HG03432 (cell line): ENCODE data around the gene ARHGEF1.

ENCODE experiments used
- ATAC-seq: cut with Tn5 transposase; IDR thresholded peaks from one replicate; pipeline ENCODE4 v1.9.1; 2021; ENCODE audit warnings: mild to moderate bottlenecking, moderate library complexity; ENCODE audit not compliant: unreplicated experiment

The ARHGEF1 gene

DNA sequence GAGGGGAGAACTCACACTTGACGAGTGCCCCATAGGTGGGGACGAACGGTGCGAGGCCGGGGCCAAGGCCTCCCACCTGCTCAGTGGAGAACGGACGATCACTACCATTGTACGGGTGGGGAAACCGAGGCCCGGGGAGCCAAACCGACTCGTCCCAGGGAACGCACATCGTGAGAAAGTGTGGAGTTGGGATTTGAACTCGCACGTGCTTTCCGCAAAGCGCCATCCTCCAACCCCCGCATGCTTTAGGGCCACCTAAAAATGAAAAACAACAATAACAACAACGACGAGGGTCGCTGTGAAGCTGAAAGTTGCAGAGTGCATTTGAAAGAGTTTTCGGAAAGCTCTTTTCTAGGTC lies 458 bp downstream of the ARHGEF1 start:
- no peak for ATAC-seq

GRCh38 chr19:41883821-41884733 lies 1.1 kb downstream of the ARHGEF1 start:
- peak; percentile 77 for ATAC-seq

- ATAC-seq, result no peak
Measured at GRCh38 chr19:41886761-41887710, 4.1 kb downstream of the ARHGEF1 start.

DNA sequence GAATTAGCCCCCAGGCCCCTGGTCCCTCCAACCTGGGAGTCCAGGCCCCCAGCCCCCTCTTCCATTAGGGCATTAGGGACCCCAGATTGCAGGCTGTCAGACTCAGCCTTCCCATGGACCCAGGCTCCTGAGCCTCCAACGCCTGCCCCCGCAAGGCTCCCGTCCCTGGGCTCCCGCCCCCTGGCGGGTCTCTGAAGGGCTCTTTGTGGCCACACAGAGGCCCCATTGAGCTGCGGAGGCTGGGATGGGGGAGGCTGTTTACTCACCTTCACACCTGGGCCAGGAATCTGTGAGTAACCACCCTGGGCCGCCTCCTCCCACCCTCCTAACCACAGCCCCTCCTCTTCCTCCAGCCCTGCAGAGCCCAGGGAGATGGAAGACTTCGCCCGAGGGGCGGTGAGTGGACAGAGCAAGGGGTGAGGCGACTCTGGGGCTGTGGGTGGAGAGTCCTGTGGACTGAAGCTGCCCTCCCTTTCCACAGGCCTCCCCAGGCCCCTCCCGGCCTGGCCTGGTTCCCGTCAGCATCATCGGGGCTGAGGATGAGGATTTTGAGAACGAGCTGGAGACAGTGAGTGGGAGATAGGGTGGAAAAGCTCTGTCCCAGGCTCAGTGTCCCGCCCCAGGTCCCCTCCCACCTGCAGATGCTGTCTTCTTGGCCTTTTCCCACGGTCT lies 4.9 kb downstream of the ARHGEF1 start:
- ATAC-seq, result no peak

DNA sequence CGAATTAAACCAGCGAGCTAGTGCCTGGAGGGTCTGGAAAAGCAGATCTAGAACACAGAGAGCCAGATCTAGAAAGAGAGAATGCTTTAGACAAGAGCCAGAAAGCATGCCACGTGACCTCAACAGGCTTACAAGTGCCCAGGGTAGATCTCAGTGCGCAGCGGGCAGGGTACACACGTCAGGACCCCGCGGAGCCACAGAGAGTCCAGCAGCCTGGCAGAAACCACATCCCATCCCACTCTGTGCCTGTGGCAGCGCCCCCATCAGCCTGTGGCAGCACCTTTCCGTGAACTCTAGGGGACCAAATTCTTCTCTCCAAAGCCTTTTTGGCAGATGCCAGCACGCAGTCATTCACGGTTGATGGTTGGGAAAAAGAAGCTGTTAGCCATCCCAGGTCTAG lies 5.9 kb downstream of the ARHGEF1 start:
- no peak for ATAC-seq

- ATAC-seq, result no peak
Measured at GRCh38 chr19:41889896-41890295, 6.9 kb downstream of the ARHGEF1 start.

DNA sequence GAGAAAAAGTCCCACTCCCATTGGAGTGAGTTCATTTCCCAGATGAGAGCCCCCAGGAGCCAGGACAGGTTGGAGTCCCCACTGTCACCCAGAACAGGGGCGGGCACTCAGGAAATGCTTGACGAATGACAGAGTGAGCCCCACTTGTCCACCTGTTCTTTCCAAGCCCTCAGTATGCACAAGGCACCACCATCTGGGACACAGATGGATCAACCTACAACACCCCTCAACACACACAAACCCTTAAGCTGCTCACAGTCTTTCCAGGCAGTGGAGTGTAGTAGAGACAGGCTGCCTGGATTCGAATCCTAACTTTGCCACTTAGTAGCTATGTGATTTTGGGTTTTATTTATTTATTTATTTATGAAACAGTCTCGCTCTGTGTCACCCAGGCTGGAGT lies 8.0 kb downstream of the ARHGEF1 start:
- no peak for ATAC-seq

DNA sequence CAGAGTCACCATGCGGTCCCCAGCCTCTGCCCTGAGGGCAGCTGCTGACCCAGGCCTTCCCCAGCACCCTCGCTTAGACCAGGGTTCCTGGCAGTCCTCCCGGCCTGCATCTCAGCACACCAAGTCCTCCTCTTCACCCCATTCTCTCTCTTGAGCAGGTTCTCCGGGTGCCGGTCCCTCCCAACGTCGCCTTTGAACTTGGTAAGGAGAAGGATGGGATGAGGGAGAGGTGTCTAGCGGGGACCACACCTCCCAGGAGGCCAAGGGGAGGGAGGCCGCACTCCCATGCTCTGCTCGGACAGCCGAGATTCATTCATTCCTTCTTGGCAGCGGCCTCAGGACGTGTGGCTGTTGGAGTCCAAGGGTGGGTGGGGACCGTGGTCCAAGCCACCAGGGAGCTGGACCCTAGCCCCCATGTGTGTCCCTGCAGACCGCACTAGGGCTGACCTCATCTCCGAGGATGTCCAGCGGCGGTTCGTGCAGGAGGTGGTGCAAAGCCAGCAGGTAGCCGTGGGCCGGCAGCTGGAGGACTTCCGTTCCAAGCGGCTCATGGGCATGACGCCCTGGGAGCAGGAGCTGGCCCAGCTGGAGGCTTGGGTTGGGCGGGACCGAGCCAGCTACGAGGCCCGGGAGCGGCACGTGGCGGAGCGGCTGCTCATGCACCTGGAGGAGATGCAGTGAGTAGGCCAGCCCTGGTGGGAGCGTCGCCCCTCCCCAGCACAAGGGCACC lies 9.4 kb downstream of the ARHGEF1 start:
- ATAC-seq, result no peak

DNA sequence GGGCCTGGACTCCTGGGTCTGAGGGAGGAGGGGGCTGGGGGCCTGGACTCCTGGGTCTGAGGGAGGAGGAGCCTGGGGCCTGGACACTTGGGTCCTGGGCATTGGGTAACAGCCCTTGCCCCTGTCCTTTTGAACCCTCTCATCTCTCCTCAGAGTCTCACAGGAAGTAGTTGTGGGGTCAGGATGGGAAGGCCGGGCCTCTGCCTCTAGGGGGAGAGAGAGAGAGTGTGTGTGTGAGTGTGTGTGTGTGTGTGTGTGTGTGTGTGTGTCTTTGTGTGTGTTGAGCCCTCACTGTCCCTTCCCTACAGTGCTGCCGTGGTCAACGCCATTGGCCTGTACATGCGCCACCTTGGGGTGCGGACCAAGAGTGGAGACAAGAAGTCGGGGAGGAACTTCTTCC lies 10.9 kb downstream of the ARHGEF1 start:
- ATAC-seq, result no peak

GRCh38 chr19:41894350-41894749 lies 11.4 kb downstream of the ARHGEF1 start:
- no peak for ATAC-seq

- ATAC-seq, result no peak
Measured at GRCh38 chr19:41895745-41896580, 13.0 kb downstream of the ARHGEF1 start.

DNA sequence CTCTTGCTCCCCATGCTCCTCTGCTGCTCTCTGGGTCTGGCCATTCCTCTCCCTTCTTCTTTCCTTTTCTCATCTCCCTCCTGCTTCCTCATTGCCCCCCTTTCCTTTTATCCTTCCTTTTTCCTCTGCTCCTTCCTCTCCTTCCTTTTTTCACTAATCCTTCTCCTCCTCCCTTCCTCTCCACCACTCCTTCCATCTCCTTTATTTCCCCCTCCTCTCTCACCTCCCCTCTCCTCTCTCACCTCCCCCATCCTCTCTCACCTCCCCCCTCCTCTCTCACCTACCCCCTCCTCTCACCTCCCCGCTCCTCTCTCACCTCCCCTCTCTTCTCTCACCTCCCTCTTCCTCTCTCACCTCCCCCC lies 13.6 kb downstream of the ARHGEF1 start:
- no peak for ATAC-seq

- no peak for ATAC-seq
Measured at GRCh38 chr19:41897181-41897580, 14.2 kb downstream of the ARHGEF1 start.

GRCh38 chr19:41897820-41898219 lies 14.8 kb downstream of the ARHGEF1 start:
- ATAC-seq, result no peak

DNA sequence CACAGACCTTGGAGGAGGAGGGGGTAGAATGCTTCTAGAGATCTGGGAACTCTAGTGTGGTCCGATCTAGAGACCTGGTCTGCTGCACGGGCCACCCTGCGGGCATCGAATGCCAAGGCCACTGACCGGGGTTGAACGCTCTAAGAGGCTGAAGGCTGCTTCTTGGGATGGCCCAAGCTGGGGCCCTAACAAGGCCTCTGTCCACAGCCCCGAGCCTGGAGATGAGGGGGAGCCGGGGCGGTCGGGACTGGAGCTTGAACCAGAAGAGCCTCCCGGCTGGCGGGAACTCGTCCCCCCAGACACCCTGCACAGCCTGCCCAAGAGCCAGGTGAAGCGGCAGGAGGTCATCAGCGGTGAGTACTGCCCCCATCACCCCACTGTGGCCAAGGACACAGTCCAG lies 15.3 kb downstream of the ARHGEF1 start:
- no peak for ATAC-seq

- ATAC-seq, result no peak
Measured at GRCh38 chr19:41901707-41902360, 18.9 kb downstream of the ARHGEF1 start.

DNA sequence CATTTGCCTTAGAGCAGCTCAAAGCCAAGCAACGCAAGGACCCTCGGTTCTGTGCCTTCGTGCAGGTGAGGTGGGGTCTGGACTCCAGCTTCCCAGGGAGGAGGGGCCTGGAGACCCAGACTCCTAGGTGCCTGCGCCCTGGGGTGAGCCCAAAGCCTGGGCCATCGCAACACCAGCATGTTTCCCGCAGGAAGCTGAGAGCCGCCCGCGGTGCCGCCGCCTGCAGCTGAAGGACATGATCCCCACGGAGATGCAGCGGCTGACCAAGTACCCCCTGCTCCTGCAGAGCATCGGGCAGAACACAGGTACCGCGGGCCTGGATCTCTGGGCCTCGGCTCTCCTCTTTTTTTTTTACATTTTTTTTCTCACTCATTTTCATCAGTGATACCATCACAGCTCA lies 19.6 kb downstream of the ARHGEF1 start:
- ATAC-seq, result no peak

DNA sequence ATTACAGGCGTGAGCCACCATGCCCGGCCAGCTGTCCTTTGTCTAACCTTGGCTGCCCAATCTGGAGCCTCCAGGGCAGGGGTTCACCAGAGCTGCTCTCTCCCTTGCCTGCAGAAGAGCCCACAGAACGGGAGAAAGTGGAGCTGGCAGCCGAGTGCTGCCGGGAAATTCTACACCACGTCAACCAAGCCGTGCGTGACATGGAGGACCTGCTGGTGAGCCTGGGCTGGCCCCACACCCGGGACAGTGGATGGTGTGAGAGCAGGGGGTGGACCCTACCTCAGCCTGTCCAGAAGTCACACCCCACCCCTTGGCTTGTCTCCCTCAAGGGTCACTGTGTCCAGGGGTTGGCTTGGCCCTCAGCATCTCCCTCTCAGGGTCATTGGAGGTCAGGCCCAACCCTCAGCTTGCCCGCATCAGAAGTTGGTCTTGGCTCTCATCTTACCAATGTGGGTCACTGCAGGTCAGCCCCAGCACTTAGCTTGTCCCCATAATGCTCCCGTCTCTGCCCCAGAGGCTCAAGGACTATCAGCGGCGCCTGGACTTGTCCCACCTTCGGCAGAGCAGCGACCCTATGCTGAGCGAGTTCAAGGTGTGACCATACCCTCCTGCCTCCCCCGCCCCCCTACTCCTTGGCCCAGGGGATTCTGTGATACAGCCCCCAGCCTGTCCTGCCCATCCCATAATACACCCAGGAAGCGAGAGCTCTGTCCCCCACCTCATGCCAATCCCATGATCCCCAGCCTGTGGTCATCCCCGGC lies 20.4 kb downstream of the ARHGEF1 start:
- ATAC-seq, result no peak
